HG03280 (cell line): Measurements from ENCODE around the gene RBM47.

ENCODE experiments used
- ATAC-seq: cut with Tn5 transposase; IDR thresholded peaks from one replicate; pipeline ENCODE4 v1.9.1; 2021; ENCODE audit warnings: mild to moderate bottlenecking, moderate library complexity; ENCODE audit not compliant: unreplicated experiment

Gene RBM47

DNA sequence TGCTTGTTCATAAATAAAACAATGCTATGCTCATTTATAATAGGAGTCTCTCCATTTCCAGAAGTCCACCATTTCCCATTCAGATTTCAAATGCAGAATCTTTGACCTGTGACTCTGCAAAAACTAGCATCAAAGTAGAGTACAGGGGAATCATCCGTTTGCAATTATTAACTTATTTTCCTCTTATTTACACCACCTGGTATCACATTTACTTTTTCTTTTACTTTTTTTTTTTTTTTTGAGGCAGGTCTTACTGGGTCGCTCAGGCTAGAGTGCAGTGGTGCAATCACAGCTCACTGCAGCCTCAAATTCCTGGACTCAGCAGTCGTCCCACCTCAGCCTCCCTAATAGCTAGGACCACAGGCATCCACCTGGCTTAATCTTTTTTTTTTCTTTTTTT, 37.6 kb downstream of the RBM47 start:
- ATAC-seq, result no peak

DNA sequence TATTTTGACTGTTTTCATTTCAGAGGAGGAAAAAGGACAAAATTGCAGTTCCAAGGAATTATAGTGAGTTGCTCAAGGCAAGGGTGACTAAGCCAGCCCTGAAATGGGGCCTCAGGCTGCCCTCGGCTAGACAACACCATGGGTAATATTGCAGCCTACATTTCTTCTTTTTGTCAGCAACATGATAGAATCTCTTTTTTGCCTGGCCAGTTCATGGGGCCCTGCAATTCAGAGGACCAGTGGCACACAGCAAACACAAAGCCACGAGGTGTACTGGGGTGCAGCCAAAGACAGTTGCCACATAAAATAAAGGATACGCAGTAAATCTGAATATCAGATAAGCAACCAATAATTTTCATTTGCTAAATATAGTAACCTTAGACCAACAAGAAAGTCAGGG, 41.8 kb downstream of the RBM47 start:
- ATAC-seq, result no peak

DNA sequence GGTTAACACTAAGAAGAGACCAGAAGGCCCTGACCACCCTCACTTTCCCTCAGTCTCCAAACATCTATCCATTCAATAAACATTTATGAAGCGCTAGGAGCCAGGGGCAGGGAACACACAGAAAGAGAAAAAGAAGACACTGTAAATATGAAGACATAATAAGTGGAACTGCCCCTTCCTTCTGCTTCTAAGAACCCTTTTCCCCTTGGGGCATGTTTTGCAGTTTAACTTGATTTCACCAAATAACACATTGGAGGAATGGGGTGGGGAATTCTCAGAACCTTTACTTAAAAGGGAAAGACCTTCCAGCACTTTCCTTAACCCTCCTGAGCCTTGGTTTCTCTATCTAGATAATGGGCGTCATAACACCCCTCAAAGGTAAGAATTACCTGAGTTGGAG, 42.3 kb downstream of the RBM47 start:
- ATAC-seq, result no peak

DNA sequence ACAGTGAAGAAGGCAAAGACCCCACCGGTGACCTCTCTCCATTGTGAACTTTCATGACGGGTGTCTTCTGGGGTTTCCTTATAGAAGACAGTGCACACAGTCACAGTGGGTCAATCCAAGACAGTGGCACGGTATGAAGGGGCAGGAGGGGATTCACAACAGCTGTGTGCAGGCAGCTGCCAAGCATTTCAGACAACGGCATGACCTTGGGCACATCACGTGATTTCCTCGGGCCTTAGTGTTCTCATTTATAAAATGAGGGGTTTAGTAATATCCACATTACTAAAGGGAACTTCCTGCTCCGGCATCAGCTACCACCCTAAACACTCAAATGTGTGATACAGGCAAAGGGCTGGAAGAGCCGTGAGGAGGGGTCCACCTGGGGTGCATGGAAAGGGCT, 42.9 kb downstream of the RBM47 start:
- ATAC-seq, result no peak

DNA sequence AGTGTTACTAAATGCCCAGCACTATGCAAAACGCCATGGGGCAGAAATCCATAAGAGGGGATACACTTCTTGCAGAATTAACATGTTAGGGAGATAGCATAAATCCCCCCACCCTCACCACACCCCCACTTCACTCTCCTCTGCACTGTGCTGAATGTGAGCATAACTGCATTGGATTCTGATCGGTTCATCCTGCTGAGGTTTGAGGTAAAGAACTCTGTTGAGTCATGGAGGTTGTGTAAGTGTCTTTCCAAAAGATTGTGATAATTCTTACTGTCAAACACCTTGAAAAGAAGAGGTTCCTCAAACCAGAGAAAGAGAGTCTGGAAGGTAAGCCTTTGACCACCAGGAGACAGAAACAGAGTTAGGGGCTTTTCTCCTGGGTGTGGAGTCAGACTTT, 43.6 kb downstream of the RBM47 start:
- no peak for ATAC-seq

DNA sequence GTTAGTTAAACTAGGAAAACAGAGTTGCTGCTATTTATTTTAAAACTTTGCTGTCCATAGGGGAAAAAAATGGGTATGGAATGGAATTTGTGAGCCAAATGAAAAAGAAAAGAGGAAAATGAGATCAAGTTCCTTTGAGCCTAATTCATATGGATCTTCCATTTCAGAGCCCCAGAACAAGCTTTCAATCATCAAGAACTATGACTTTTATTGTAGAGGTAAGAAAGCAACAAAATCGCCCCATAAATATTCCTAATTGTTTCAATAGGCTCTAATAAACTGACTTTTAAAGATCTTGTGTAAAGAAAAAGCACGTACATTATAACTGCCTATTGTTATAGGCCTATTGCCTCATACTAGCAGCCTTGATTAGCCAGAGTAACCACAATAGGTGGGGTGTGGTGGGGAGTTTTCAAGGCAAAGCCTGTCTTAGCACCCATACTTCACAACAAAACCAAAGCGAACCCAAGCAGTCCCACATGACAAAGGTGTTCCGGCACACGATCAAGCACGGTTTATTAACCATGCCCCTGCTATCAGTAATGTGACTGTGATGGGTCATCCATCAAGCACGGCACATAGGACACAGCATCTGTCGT, 44.4 kb downstream of the RBM47 start:
- no peak for ATAC-seq

DNA sequence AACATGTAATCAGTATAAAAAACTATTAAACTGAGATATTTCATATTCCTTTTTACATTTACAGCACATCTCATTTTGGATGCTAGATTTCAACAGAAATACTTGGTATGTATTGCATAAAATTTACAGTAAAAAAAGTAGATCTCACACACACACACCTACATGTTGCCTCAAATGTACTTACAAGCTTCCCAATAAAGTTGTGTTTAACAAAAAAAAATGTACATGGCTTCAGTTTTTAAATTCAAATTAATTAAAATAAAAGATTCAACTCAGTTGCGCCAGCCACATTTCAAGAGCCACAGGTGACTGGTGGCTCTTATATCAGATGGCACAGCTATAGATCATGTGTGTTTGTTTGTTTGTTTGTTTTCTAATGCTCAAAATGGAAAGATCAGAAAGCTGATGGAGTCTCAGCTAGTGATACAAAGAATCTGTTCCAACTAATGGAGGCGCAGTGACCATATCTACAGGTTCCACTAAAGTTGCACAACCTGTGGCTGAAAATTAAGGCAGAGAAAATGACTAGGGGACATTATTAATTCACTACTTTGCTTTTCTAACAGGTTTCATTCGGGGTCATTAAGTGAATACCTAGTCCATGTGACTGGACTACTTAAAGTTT, 45.0 kb downstream of the RBM47 start:
- no peak for ATAC-seq

DNA sequence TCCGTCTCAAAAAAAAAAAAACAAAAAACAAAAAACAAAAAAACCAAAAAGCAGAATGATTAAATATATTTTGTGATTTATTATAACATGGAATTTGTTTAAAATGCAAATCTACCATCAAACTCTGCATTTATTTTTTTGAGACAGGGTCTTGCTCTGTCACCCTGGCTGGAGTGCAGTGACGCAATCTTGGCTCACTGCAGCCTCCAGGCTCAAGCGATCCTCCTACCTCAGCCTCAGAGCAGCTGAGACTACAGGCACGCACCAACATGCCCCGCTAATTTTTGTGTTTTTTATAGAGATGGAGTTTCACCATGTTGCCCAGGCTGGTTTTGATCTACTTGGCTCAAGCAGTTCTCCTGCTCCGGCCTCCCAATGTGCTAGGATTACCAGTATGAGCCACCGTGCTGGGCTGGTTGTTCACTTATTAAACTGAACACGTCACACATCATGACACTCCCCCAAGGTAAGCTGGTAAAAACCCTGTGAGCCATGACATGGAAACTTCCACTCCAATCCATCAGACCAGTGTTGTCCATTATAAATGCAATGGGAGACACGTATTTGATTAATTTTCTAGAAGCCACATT, 45.7 kb downstream of the RBM47 start:
- no peak for ATAC-seq

DNA sequence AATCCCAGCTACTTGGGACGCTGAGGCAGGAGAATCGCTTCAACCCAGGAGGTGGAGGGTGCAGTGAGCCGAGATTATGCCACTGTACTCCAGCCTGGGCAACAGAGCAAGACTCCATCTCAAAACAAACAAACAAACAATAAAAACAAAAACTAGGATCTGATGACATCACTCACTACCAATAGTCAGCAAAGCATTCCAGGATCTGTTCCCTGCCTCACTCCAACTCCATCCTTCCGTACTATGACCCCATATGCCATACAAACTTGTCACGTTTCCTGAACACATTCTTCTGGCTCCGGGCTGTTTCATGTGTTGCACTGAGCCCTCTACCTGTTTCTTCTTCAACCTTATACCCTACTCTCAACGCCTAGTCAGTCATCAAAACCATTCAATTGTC, 47.3 kb downstream of the RBM47 start:
- no peak for ATAC-seq

DNA sequence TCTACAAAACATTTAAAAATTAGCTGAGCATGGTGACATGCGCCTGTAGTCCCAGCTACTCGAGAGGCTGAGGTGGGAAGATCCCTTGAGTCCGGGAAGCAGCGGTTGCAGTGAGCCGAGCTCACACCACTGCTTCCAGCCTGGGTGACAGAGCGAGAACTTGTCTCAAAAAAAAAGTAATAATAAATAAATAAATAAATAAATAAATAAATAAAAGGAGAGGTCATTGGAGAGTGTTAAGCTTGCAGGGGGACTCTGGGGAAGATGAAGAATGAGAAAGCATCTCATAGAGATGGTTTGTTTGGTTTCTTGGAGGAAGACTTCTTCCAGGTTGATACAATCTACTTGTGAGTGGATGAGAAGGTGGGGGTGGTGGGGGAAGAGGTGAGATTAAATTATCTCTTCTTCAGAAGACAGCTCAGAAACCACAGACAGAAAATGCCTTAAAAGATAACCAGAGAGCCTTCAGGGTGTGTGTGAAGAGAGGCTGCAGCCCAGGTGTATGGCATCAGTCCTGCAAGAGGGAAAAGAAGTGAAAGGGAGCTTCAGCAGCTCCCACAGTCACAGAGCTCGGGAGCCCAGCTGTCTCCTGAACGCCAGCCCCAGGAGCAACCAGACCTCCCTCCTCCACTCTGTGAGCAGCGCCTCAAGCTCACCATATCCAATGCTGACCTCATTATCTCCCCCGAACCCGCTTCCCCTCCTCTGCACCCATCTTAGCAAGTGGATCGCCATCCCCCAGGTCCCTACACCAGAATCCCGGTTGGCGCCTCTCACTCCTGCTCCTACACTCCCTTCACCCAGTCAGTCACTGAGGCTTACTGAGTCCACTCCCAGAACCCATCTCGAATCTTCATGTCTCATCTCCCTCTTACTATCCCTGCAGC, 48.2 kb downstream of the RBM47 start:
- ATAC-seq, result no peak

DNA sequence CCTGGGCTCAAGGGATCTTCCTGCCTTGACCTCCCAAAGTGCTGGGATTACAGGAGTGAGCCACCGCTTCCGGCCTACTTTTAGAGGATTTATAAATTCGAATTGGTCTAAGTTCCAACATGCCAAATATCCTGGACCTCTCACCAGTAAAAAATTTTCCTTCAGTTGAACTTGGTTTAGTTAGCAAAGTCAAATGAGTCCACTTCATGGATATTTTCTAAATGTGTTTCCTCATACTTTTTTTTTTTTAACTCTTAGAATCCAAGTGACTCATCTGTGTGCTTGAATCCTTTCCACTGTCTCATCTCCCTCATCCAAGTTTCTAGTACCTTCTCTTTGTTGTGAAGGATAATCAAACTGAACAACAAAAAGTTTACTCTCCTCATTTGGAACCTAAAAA, 49.7 kb downstream of the RBM47 start:
- no peak for ATAC-seq

DNA sequence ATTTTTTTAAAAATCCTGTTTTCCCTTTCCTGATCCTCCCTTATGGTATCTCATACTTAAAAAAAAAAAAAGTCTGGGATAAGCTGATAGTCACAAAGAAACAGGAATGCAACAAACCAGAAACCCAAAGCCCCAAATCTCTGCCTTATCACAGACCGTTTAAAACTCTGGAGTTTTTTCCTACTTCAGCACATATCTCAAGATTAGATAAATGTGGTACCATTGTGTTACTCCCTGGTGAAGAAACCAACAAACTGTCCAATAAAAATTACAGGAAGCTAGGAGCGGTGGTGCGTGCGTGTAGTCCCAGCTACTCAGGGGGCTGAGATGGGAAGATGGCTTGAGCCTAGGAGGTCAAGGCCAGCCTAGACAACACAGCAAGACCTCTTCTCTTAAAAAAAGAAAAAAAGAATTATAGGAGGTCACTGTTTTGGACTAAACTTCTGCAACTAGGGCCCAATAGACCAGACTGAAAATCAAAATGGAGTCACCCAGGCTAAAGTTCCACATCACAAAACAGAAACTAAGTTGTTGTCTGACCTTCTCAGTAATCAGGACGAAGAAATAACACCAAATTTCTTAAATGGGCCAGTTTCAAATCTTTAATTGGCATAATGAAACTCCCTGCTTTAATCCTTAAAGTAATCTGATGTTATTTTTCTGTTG, 51.9 kb downstream of the RBM47 start:
- ATAC-seq, result no peak

DNA sequence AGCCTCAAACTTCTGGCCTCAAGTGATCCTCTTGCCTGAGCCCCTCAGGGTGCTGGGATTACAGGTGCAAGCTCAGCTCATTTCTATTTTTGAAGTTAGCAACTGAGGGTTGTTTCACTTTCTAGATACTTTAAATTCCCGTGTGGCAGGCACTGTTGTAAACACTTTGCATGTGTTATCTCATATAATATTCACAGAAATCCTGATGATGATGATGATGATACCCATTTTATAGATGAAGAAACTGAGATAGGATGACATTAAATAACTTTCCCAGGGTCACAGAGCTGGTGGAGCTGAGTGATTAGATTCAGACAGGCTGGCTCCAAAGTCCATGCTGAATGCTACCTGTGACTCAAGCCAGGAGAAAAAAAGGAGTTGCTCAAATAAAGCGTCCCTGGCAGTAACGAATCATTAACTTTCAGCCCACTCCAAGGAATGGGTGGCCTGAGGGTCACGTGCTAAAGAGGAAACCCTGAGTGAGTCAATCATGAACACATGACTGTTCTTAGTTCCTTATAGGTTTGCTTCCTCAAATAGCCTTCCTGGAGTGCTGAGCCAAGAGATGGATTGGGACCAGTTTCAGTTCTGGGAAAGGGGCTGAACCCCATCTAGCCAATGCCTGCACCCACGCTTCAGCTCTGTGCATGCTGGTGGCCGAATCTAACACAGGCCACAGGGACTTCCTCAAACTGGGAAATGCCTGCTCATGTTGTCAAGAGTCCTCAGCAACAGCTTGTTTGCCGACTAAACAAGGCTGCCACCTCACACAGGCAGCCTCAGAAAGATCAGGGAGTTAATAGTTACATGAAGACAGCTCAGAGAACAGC, 52.8 kb downstream of the RBM47 start:
- ATAC-seq, result peak; percentile 59

DNA sequence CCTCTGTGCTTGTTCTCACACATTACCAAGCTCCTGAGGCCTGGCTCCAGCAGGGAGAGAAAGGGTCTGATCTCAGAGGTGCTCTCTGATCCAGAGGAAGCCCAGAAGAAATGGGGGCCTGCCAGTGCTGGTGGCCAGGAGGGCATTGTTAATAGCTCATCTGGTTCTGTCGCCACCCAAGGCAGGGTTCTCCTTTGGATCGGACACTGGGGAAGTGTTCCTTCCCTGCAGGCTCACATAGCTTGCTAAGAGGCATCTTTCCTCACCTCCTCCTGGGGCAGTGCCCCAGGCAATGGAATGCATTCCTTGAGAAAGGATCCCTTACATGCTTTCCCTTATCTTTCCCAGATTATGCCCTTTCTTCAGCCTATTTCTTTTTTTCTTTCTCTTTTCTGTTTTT, 53.8 kb downstream of the RBM47 start:
- no peak for ATAC-seq

DNA sequence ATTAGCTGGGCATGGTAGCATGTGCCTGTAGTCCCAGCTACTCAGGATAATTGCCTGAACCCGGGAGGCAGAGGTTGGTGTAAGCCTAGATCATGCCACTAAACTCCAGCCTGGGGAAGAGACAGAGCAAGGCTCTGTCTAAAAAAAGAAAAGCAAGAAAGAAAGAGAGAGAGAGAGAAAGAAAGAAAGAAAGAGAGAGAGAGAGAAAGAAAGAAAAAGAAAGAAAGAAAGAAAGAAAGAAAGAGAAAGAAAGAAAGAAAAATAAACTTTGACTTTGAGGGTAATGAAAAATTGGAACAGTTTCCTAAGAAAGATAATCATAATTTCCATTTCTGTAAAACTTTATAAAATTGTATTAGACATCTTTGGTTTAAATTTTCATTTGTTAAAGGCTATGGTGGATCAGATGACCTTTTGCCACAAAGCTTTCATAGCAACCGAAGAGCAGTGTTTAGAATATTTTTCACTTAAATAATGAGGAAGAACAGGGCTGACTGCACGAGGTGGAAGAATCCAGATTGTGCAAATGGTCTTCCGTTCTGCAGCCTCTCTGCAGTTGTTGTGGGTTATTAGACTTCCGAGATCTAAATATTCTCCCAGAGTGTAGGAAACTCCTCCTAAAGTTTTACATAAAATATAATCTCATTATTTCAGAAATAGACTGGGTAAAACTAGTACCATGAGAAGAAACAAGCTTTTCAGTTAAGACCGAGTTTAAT, 55.9 kb downstream of the RBM47 start:
- ATAC-seq, result no peak

DNA sequence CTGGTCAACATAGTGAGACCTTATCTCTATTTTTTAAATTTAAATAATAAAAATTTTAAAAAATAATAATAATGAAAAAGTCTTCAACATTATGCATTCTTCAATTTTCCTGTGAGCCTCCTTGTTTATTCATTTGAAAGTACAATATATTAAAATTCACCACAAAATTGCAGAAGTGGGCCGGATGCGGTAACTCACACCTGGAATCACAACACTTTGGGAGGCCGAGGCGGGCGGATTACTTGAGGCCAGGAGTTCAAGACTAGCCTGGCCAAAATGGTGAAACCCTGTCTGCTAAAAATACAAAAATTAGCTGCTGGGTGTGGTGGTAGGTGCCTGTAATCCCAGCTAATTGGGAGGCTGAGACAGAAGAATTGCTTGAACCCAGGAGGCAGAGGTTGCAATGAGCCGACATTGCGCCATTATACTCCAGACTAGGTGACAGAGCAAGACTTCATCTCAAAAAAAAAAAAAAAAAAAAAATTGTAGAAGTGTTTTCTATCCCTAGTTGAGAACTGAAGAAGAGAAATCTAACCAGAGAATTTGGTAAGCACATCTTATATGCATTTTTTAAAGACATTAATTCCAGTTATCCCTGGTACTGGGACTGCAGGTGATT, 56.9 kb downstream of the RBM47 start:
- ATAC-seq, result no peak

DNA sequence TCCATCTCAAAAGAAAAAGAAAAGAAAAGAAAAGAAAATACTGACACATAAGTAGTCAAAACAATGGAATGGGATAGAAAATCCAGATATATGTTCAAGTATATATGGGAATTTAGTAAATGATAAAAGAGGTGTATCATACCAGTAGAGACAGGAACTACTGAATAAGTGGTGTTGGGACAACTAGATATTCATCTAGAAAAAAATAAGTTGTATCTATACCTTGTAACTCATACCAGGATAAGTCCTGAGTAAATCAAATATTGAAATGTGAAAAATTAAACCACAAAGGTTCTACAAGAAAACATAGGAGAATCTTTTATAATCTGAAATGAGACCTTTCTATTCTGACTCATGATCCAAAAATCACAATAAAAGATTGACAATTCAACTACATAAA, 58.5 kb downstream of the RBM47 start:
- ATAC-seq, result no peak

DNA sequence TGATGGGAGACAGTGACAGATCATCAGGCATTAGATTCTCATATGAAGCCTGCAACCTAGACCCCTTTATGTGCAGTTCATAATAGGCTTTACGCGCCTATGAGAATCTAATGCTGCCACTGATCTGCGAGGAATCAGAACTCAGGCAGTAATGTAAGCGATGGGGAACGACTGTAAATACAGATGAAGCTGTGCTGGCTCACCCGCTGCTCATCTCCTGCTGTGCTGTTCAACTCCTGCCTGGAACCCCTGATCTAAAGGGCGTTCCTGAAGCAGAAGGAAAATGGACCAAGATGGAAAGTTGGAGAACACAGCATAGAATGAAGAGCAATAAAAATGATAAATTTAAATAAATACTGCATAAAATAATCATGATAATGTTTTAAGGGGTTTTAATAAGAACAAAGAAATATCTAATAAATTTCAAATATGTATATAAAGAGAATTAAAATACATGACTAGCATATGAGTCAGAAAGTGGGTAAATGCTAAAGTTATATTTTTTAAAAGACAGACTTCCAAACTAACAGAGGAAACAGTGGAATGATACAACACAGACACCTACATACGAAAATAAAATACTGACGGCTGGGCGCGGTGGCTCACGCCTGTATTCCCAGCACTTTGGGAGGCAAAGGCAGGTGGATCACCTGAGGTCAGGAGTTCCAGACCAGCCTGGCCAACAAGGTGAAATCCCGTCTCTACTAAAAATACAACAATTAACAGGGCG, 59.2 kb downstream of the RBM47 start:
- no peak for ATAC-seq
